ENCODE results near the gene MED8. TPM values are rescaled to one million over a fixed set of nuclear protein-coding genes. Genes with fewer than 3 reads are reported as not detected.

The MED8 gene
- total and polyA plus RNA-seq, 2 of the 4 experiments (the other 2 are of a cell fraction) = 61.1 to 120 TPM

GRCh38 chr1:43359696-43360095 is 29.9 kb downstream of the MED8 start:
- Histone ChIP-seq H3K4me3 (ENCODE audit: insufficient read depth, low read depth, low read length) (peak overlapping the region; percentile 45; the same call in 1 of the 2 replicates), H3K23ac (ENCODE audit: low read depth, low read length) (no peak overlapping the region), H3K4me1 (ENCODE audit: control insufficient read depth, insufficient read depth, low read length) (peaks cover 8% of the 10 kb centered on the region; the same call in 1 of the 2 replicates), H4K5ac (ENCODE audit: low read depth, low read length) (no peak overlapping the region), H2AK9ac (replicated peaks; ENCODE audit: low read depth, low read length, poor library complexity) (peak overlapping the region; percentile 60), H3K36me3 (ENCODE audit: control insufficient read depth, insufficient read depth, low read length) (peaks cover 38% of the 10 kb centered on the region), H4K20me1 (ENCODE audit: insufficient read depth, low read length) (peaks cover 13% of the 10 kb centered on the region; the same call in 1 of the 2 replicates), H3K27me3 (ENCODE audit: control insufficient read depth, insufficient read depth, low read length) (no peaks in the 10 kb centered on the region), H2AFZ (replicated peaks; ENCODE audit: low read length, poor library complexity) (no peak overlapping the region), H2BK20ac (ENCODE audit: low read depth, low read length) (no peak overlapping the region), H4K91ac (ENCODE audit: insufficient read depth, low read depth, low read length) (0 out of 2 replicates have a peak overlapping the region, but pooled peaks have one; percentile 31), H3K9me3 (ENCODE audit: control insufficient read depth, insufficient read depth, low read length) (no peaks in the 10 kb centered on the region), H2BK15ac (ENCODE audit: low read depth, low read length) (no peak overlapping the region), H3K9me1 (ENCODE audit: insufficient read depth, low read length) (peaks cover 12% of the 10 kb centered on the region; the same call in 1 of the 2 replicates), H2BK5ac (ENCODE audit: low read depth, low read length, poor library complexity, severe bottlenecking) (no peak overlapping the region), H3K56ac (ENCODE audit: extremely low read depth, insufficient read depth, low read length) (no peak overlapping the region), H3K18ac (ENCODE audit: low read depth, low read length) (no peak overlapping the region), H3K4ac (ENCODE audit: low read depth, low read length) (peak overlapping the region; percentile 24; the same call in 1 of the 2 replicates), H3K14ac (replicated peaks; ENCODE audit: low read depth, low read length) (peak overlapping the region; percentile 44; the same call in 1 of the 2 replicates), H3K9ac (ENCODE audit: low read depth, low read length) (peak overlapping the region; percentile 36; the same call in 1 of the 2 replicates), H2BK120ac (ENCODE audit: low read depth, low read length) (no peak overlapping the region), H3K27ac (ENCODE audit: insufficient read depth, low read length) (peak overlapping the region; percentile 42; the same call in 1 of the 2 replicates), H4K8ac (ENCODE audit: low read depth in 2 of 2, low read length in 2 of 2) (no peak overlapping the region), H3K4me2 (ENCODE audit: low read depth, low read length) (peak overlapping the region; percentile 74), H3K79me1 (ENCODE audit: low read depth in 1 of 2, low read length in 2 of 2) (peaks cover 5 to 45% of the 10 kb centered on the region in 2 experiments; a peak in 3 of 4 replicates), H2AK5ac (ENCODE audit: low read depth, low read length) (no peak overlapping the region)
- POLR2A ChIA-PET (ENCODE audit: unreplicated experiment) = no interaction called here
- no CpG with 5 or more reads among the region's 11 CpGs for WGBS, 2 experiments (ENCODE audit: extremely low coverage in 2 of 2, insufficient read length in 1 of 2)
- no TSS peak for BruUV-seq (replicated peaks)
- dilution Hi-C loops (cut with HindIII; ENCODE audit: low sequenced_read_pairs, unreplicated experiment) (no loop called here), intact Hi-C loops (cut with micrococcal nuclease) (no loop called here), in situ Hi-C loops (cut with MboI; ENCODE audit: low sequenced_read_pairs) (loop anchor here (10.0 kb wide), 1 partner anchor 125 kb away; no protein-coding TSS in a partner anchor)
- DNase-seq (no peak), ATAC-seq (ENCODE audit: low read depth) (no peak)
- TF ChIP-seq, protein P1, sequence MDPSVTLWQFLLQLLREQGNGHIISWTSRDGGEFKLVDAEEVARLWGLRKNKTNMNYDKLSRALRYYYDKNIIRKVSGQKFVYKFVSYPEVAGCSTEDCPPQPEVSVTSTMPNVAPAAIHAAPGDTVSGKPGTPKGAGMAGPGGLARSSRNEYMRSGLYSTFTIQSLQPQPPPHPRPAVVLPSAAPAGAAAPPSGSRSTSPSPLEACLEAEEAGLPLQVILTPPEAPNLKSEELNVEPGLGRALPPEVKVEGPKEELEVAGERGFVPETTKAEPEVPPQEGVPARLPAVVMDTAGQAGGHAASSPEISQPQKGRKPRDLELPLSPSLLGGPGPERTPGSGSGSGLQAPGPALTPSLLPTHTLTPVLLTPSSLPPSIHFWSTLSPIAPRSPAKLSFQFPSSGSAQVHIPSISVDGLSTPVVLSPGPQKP (IDR thresholded peaks at IDR 0.05; ENCODE audit: borderline replicate concordance, low read depth, low read length) = no peak
- no peak for TF ChIP-seq RAD21 (IDR thresholded peaks at IDR 0.05; ENCODE audit: low read length)
- no peak for TF ChIP-seq CHD1 (IDR thresholded peaks at IDR 0.05; ENCODE audit: low read depth, low read length)
- TF ChIP-seq FOS (IDR thresholded peaks at IDR 0.05; ENCODE audit: low read depth, low read length) = no peak
- no peak for TF ChIP-seq MAFK (IDR thresholded peaks at IDR 0.05; ENCODE audit: low read depth, low read length)
- TF ChIP-seq NFE2L2 (IDR thresholded peaks at IDR 0.05; ENCODE audit: low read depth, low read length) = no peak
- TF ChIP-seq POLR2A (IDR thresholded peaks at IDR 0.05; ENCODE audit: low read depth, low read length) = no peak
- TF ChIP-seq BHLHE40 (IDR thresholded peaks at IDR 0.05; ENCODE audit: low read depth, low read length) = no peak
- TF ChIP-seq, protein P2, sequence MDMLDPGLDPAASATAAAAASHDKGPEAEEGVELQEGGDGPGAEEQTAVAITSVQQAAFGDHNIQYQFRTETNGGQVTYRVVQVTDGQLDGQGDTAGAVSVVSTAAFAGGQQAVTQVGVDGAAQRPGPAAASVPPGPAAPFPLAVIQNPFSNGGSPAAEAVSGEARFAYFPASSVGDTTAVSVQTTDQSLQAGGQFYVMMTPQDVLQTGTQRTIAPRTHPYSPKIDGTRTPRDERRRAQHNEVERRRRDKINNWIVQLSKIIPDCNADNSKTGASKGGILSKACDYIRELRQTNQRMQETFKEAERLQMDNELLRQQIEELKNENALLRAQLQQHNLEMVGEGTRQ (IDR thresholded peaks at IDR 0.05; ENCODE audit: low read depth, low read length) = no peak
- no peak for TF ChIP-seq RFX5 (IDR thresholded peaks at IDR 0.05; ENCODE audit: low read depth, low read length)
- CTCF ChIA-PET = no interaction called here

Data from IMR-90 (cell line).